Lower leg skin (tissue), 4 donors: ENCODE data around the gene CEP85. TPM values are rescaled to one million over a fixed set of nuclear protein-coding genes. Genes with fewer than 3 reads are reported as not detected.
A peak's percentile ranks its signal among the peaks of the same experiment; 100 is the strongest.

Source experiments
- DNase-seq, 2 donors: peaks; one replicate each; pipeline ENCODE4 v3.0.0-alpha.2; 2019; ENCODE audit warnings: low spot score in 2 of 2
- H3K4me3 ChIP-seq: fragments of 200-600 bp; sonication (generic); 2 replicates; pipeline ENCODE4 v1.5.1; 2017; ENCODE audit warnings: mild to moderate bottlenecking, low read depth; ENCODE audit not compliant: poor library complexity, severe bottlenecking
- CTCF ChIP-seq, 3 donors: fragments of 450-650 bp; IDR thresholded peaks; one replicate each; pipeline ENCODE4 v1.5.1; 2016; ENCODE audit warnings: antibody characterized with exemption in 3 of 3, mild to moderate bottlenecking in 3 of 3, moderate library complexity in 2 of 3
- POLR2A ChIP-seq, 2 donors: fragments of 450-650 bp; IDR thresholded peaks; one replicate each; pipeline ENCODE4 v1.6.1; 2016 to 2017; ENCODE audit warnings: antibody characterized with exemption in 2 of 2, mild to moderate bottlenecking in 1 of 2, moderate library complexity in 1 of 2
- WGBS, 2 donors: methylation state at CpG; one replicate each; pipeline ENCODE4 v1.1.5; 2018; 5-methylcytosine and 5-hydroxymethylcytosine counted together
- intact Hi-C: fragments of 100-400 bp; cut with DNase I; formaldehyde crosslinking; loops from one replicate; pipeline ENCODE4 v1.15.0; 2023; ENCODE audit warnings: low total_unique reads
- total RNA-seq, 4 donors: library from RNA; depleted of rRNA; stranded (reverse); fragments of >200 nt; gene quantifications; one replicate each; pipeline ENCODE4 v1.1.0, GENCODE V29; 2016

The CEP85 gene
- total RNA-seq, 4 donors from 2014 or later: 13.0 to 17.2 (median 14.1) TPM

GRCh38 chr1:26317146-26317545, 83.1 kb downstream of the CEP85 start:
- TF ChIP-seq POLR2A (IDR thresholded peaks at IDR 0.05): no peak
- TF ChIP-seq CTCF (IDR thresholded peaks at IDR 0.05): no peak
- 85 to 88% methylated on average over 2 of the region's 2 CpGs for WGBS, 2 donors
- no peak overlapping the region for H3K4me3 ChIP-seq
- intact Hi-C loops: no loop called here
- DNase-seq: no peak

GRCh38 chr1:26317612-26318337, 83.8 kb downstream of the CEP85 start, which contains the start of gene CD52:
CD52 (plus strand) TSS chr1:26317958; CDS start chr1:26318018, 60 bp downstream.
- no peak for DNase-seq

GRCh38 chr1:26318338-26319064, 84.5 kb downstream of the CEP85 start:
- DNase-seq: peak in 1 of 2 donors; percentile 47
- no peak overlapping the region for H3K4me3 ChIP-seq
- TF ChIP-seq CTCF (IDR thresholded peaks at IDR 0.05): no peak
- no peak for TF ChIP-seq POLR2A (IDR thresholded peaks at IDR 0.05)
- 71 to 76% methylated on average over 9 of the region's 9 CpGs for WGBS, 2 donors
- intact Hi-C loops: no loop called here

More at GRCh38 chr1:26317612-26318337, 83.8 kb downstream of the CEP85 start, which contains the start of gene CD52:
- no peak for TF ChIP-seq CTCF (IDR thresholded peaks at IDR 0.05)
- TF ChIP-seq POLR2A (IDR thresholded peaks at IDR 0.05): no peak
- no peak within 1 kb of the TSS for H3K4me3 ChIP-seq
- WGBS, 2 donors: 75 to 84% methylated on average over 12 of the region's 12 CpGs
- intact Hi-C loops: no loop called here

GRCh38 chr1:26320896-26321295, 86.9 kb downstream of the CEP85 start:
- 33 to 100% methylated on average over 1 to 2 of the region's 2 CpGs for WGBS, 2 donors
- intact Hi-C loops: loop anchor here (5.0 to 10.0 kb wide), 3 partner anchors 34 to 146 kb away; partner anchors contain the start of genes CNKSR1, LIN28A and ZNF593OS

More at GRCh38 chr1:26320896-26321295, 86.9 kb downstream of the CEP85 start:
- no peak for DNase-seq
- no peak for TF ChIP-seq POLR2A (IDR thresholded peaks at IDR 0.05)
- TF ChIP-seq CTCF (IDR thresholded peaks at IDR 0.05): no peak
- H3K4me3 ChIP-seq: no peak overlapping the region
